ENCODE data around the gene HTR3A.
"Not testable (repeated sequence)": the region's sequence is repeated elsewhere in the genome, so short reads cannot be mapped to it uniquely, and the experiment has no call there.

HTR3A gene
- 0 reads per million in 3 experiments for total RNA-seq

GRCh38 chr11:113974741-113975470 lies at the start of gene HTR3A:
HTR3A (plus strand) TSS chr11:113975108; CDS start chr11:113975326, 218 bp downstream.
- no peak for DNase-seq

- DNase-seq: no peak
Measured at GRCh38 chr11:113926273-113927197, 48.4 kb upstream of the HTR3A start.

GRCh38 chr11:113928311-113928710 lies 46.6 kb upstream of the HTR3A start:
- DNase-seq: no peak

- DNase-seq: no peak
Measured at GRCh38 chr11:113932788-113933187, 42.1 kb upstream of the HTR3A start.

GRCh38 chr11:113934193-113934592 lies 40.7 kb upstream of the HTR3A start:
- DNase-seq: not testable (repeated sequence)

GRCh38 chr11:113934761-113935160 lies 40.1 kb upstream of the HTR3A start:
- DNase-seq: peak; percentile 6

- DNase-seq: no peak
Measured at GRCh38 chr11:113935858-113936257, 39.0 kb upstream of the HTR3A start.

- no peak for DNase-seq
Measured at GRCh38 chr11:113937918-113938317, 37.0 kb upstream of the HTR3A start.

- no peak for DNase-seq
Measured at GRCh38 chr11:113942256-113942655, 32.7 kb upstream of the HTR3A start.

- DNase-seq: not testable (repeated sequence)
Measured at GRCh38 chr11:113946162-113946561, 28.7 kb upstream of the HTR3A start.

- DNase-seq: no peak
Measured at GRCh38 chr11:113947994-113948393, 26.9 kb upstream of the HTR3A start.

- no peak for DNase-seq
Measured at GRCh38 chr11:113949891-113950290, 25.0 kb upstream of the HTR3A start.

- DNase-seq: no peak
Measured at GRCh38 chr11:113951537-113951936, 23.4 kb upstream of the HTR3A start.

GRCh38 chr11:113952070-113952469 lies 22.8 kb upstream of the HTR3A start:
- no peak for DNase-seq

- no peak for DNase-seq
Measured at GRCh38 chr11:113952588-113952987, 22.3 kb upstream of the HTR3A start.

GRCh38 chr11:113954235-113954634 lies 20.7 kb upstream of the HTR3A start:
- DNase-seq: no peak

- DNase-seq: no peak
Measured at GRCh38 chr11:113956986-113957385, 17.9 kb upstream of the HTR3A start.

- no peak for DNase-seq
Measured at GRCh38 chr11:113960702-113961330, 14.1 kb upstream of the HTR3A start.

GRCh38 chr11:113967361-113967760 lies 7.5 kb upstream of the HTR3A start:
- DNase-seq: no peak

GRCh38 chr11:113971506-113972195 lies 3.3 kb upstream of the HTR3A start:
- no peak for DNase-seq

- DNase-seq: no peak
Measured at GRCh38 chr11:113977071-113977490, 2.2 kb downstream of the HTR3A start.

GRCh38 chr11:113977701-113978100 lies 2.8 kb downstream of the HTR3A start:
- no peak for DNase-seq

GRCh38 chr11:113979431-113979830 lies 4.5 kb downstream of the HTR3A start:
- no peak for DNase-seq
